Tibial nerve (tissue), 4 donors: ENCODE data around the gene CAMTA1. TPM values are rescaled to one million over a fixed set of nuclear protein-coding genes. Genes with fewer than 3 reads are reported as not detected.

Source experiments
- DNase-seq, 2 donors: peaks; one replicate each; pipeline ENCODE4 v3.0.0-alpha.2; 2019; ENCODE audit warnings: low spot score in 2 of 2
- H3K27ac ChIP-seq, 4 donors: fragments of 200-600 bp; sonication (generic) in 3 of 4; one replicate each; pipeline ENCODE4 v1.5.1; 2017 to 2019; ENCODE audit warnings: mild to moderate bottlenecking in 1 of 4
- H3K27me3 ChIP-seq, 2 donors: fragments of 200-600 bp; sonication (generic) in 1 of 2; one replicate each; pipeline versions ENCODE4 v1.5.1 to v1.6.0; 2017 to 2019
- H3K36me3 ChIP-seq, 3 donors: fragments of 200-600 bp; sonication (generic); one replicate each; pipeline ENCODE4 v1.5.1; 2018 to 2019
- H3K4me1 ChIP-seq, 4 donors: fragments of 200-600 bp; sonication (generic) in 3 of 4; one replicate each; pipeline ENCODE4 v1.5.1; 2017 to 2019
- H3K4me3 ChIP-seq, 4 donors: fragments of 200-600 bp; sonication (generic) in 3 of 4; one replicate each; pipeline ENCODE4 v1.5.1; 2017 to 2019; ENCODE audit warnings: mild to moderate bottlenecking in 1 of 4, moderate library complexity in 1 of 4
- H3K9me3 ChIP-seq, 4 donors: fragments of 200-600 bp; sonication (generic) in 3 of 4; one replicate each; pipeline ENCODE4 v1.5.1; 2017 to 2019
- CTCF ChIP-seq, 5 experiments: fragments of 200-600 bp in 3 of 5; fragments of 450-650 bp in 2 of 5; sonication (generic) in 3 of 5; IDR thresholded peaks; one replicate each; pipeline ENCODE4 v1.5.1; 2016 to 2019; ENCODE audit warnings: antibody characterized with exemption in 5 of 5, mild to moderate bottlenecking in 3 of 5, moderate library complexity in 2 of 5
- EP300 ChIP-seq, 2 donors: sonication (generic); formaldehyde crosslinking; IDR thresholded peaks; one replicate each; pipeline ENCODE4 v1.6.1; 2017; ENCODE audit warnings: antibody characterized with exemption in 2 of 2, mild to moderate bottlenecking in 1 of 2
- POLR2A ChIP-seq, 2 donors: fragments of 450-650 bp; IDR thresholded peaks; one replicate each; pipeline ENCODE4 v1.6.1; 2017; ENCODE audit warnings: antibody characterized with exemption in 2 of 2, mild to moderate bottlenecking in 2 of 2, moderate library complexity in 2 of 2
- WGBS, 2 donors: methylation state at CpG; one replicate each; pipeline ENCODE4 v1.1.5; 2018; 5-methylcytosine and 5-hydroxymethylcytosine counted together
- total RNA-seq, 4 donors: library from RNA; depleted of rRNA; stranded (reverse); fragments of >200 nt; gene quantifications; one replicate each; pipeline ENCODE4 v1.1.0, GENCODE V29; 2016

CAMTA1 gene
- total RNA-seq, 4 donors from 2014 or later, result 41.8 to 104 (median 87.2) TPM

GRCh38 chr1:7229696-7230631 is 444.7 kb downstream of the CAMTA1 start:
- Histone ChIP-seq H3K9me3 (no peaks in the 10 kb centered on the region), H3K4me3 (no peak overlapping the region), H3K4me1 (no peaks in the 10 kb centered on the region), H3K36me3 (no peaks in the 10 kb centered on the region), H3K27me3 (no peaks in the 10 kb centered on the region), H3K27ac (no peak overlapping the region)
- DNase-seq, result no peak
- 69 to 75% methylated on average over 19 to 20 of the region's 20 CpGs for WGBS, 2 donors
- TF ChIP-seq CTCF (IDR thresholded peaks at IDR 0.05) (no peak), POLR2A (IDR thresholded peaks at IDR 0.05) (no peak), EP300 (IDR thresholded peaks at IDR 0.05) (no peak)

DNA sequence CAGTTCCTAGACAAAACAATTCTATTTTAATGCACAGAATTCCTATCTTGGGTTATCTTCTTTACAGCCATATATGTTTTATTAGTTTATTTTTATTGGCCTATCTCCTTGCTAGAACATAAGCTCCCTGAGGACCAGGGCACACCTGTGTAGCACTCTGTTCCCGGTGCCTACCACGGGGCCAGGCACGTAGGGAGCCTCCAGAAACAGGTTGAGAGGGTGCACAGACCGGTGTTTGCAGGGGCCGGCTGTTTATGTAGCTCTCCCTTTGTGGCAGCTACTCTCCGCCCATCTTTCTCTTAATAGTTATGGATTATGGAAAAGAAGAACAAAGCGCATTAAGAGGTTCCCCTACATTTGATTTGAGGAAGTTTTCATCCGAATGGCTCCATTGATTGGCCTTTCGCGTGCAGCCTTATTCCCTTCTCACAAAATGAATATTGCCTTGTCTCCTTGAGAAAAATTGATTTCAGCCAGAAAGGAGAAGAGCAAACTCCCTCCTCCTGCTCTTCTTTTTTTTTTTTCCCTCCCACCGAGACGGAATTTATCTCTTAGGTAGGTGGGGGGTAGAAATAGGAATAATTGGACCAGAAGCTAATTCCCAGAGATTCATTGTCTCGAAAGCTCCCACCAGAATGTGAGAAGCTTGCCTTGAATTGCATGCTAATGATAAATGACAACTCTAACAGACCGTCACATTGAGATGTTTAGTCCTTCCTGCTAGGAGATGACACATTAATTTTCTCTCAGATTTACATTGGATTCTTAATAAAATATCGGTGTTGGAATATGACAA is 447.4 kb downstream of the CAMTA1 start:
- no peak for DNase-seq
- Histone ChIP-seq H3K36me3 (no peaks in the 10 kb centered on the region), H3K4me1 (no peaks in the 10 kb centered on the region), H3K4me3 (no peak overlapping the region), H3K27ac (no peak overlapping the region), H3K9me3 (no peaks in the 10 kb centered on the region), H3K27me3 (no peaks in the 10 kb centered on the region)
- 78 to 82% methylated on average over 15 of the region's 15 CpGs for WGBS, 2 donors
- TF ChIP-seq EP300 (IDR thresholded peaks at IDR 0.05), result no peak
- TF ChIP-seq POLR2A (IDR thresholded peaks at IDR 0.05), result no peak
- TF ChIP-seq CTCF (IDR thresholded peaks at IDR 0.05), result no peak

GRCh38 chr1:7233237-7233540 is 447.9 kb downstream of the CAMTA1 start:
- no peaks in the 10 kb centered on the region for H3K4me1 ChIP-seq
- H3K4me3 ChIP-seq, result no peak overlapping the region
- no peaks in the 10 kb centered on the region for H3K36me3 ChIP-seq
- DNase-seq, result no peak
- TF ChIP-seq CTCF (IDR thresholded peaks at IDR 0.05) (no peak), EP300 (IDR thresholded peaks at IDR 0.05) (no peak), POLR2A (IDR thresholded peaks at IDR 0.05) (no peak)
- whole genome bisulfite sequencing, 2 donors, result 94 to 95% methylated on average over 6 of the region's 6 CpGs
- no peaks in the 10 kb centered on the region for H3K27me3 ChIP-seq
- H3K9me3 ChIP-seq, result no peaks in the 10 kb centered on the region
- H3K27ac ChIP-seq, result no peak overlapping the region

DNA sequence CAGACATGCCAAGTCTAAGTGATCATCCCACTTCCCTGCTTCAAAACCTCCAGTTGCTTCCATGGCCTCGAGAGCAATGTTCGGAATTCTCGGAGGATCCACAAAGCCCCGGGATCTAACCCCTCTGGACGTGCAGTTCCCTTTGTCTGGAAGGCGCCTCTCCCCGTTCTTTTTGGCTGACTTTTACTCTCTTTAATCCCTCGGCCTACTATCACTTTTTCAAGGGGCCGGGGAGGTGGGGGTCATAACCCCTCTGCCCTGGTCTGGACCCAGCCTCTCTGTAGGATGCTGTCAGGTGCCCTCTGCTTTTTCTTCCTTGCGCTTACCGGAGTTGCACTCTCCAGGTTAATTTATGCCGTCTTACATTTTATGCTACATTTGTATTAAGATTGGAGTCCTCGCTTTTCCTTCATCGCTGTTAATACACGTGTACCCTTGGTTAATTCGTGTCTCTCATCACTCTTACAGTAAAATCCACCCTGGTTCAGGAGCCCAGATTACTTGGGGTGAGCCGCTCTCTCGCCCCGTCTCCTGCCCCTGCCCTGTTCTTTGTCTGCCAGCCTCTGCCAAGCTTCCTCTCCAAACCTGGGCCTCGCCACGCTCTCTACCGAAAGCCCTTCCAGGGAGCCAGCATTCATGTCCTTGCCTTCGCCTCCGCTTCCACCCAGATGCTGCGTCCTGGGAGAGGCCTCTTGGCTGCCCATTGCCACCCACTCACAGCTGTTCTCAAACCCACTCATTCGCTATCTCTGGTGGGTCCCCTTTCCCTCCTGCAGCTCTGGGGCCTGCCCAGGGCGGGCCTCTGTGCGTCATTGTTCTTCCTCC is 448.6 kb downstream of the CAMTA1 start:
- TF ChIP-seq POLR2A (IDR thresholded peaks at IDR 0.05) (no peak), CTCF (IDR thresholded peaks at IDR 0.05) (no peak), EP300 (IDR thresholded peaks at IDR 0.05) (no peak)
- no peaks in the 10 kb centered on the region for H3K4me1 ChIP-seq
- no peak overlapping the region for H3K4me3 ChIP-seq
- H3K27me3 ChIP-seq, result no peaks in the 10 kb centered on the region
- no peaks in the 10 kb centered on the region for H3K36me3 ChIP-seq
- 85 to 88% methylated on average over 28 of the region's 28 CpGs for WGBS, 2 donors
- no peak overlapping the region for H3K27ac ChIP-seq
- H3K9me3 ChIP-seq, result no peaks in the 10 kb centered on the region
- DNase-seq, result no peak
